SK-N-SH (cell line): ENCODE measurements around the gene MAGI2. TPM values are rescaled to one million over a fixed set of nuclear protein-coding genes. Genes with fewer than 3 reads are reported as not detected.

ENCODE experiments used
- CTCF ChIA-PET: fragments of 300-600, 350-600 bp; formaldehyde crosslinking; extraction: SDS; loops from one replicate; lab custom pipeline; 2021; lab: Yijun Ruan, JAX
- POLR2A ChIA-PET: fragments of 350-600 bp; sonication (Branson Sonifier 250); formaldehyde crosslinking; extraction: SDS; loops from one replicate; lab custom pipeline; 2020; ENCODE audit warnings: antibody characterized with exemption, inconsistent platforms; lab: Yijun Ruan, JAX
- DNase-seq: peaks from one replicate; pipeline ENCODE4 v3.0.0; 2012
- H2AFZ ChIP-seq: fragments of 200-600 bp; sonication (generic); 2 replicates; pipeline ENCODE4 v1.8.1; 2016; ENCODE audit warnings: antibody characterized with exemption, mild to moderate bottlenecking, low read depth
- H3F3A ChIP-seq: fragments of 200-600 bp; sonication (generic); replicated peaks from 2 replicates; pipeline ENCODE3; 2016; ENCODE audit warnings: antibody characterized with exemption, mild to moderate bottlenecking; ENCODE audit not compliant: insufficient read depth
- H3K27ac ChIP-seq, 2 experiments: fragments of 200-500 bp in 1 of 2; fragments of 200-600 bp in 1 of 2; sonication (Bioruptor generic) in 1 of 2; sonication (generic), shearing (Covaris generic) in 1 of 2; 2 replicates each; pipeline versions ENCODE4 v1.5.1 to v1.6.1; 2014 to 2016; ENCODE audit warnings: low read depth in 2 of 2, inconsistent platforms in 1 of 2, low read length in 1 of 2, mild to moderate bottlenecking in 1 of 2, mixed read lengths in 1 of 2
- H3K27me3 ChIP-seq: fragments of 200-600 bp; sonication (generic), shearing (Covaris generic); 2 replicates; pipeline ENCODE4 v1.6.1; 2016; ENCODE audit warnings: mixed run types; ENCODE audit not compliant: insufficient read depth
- H3K36me3 ChIP-seq, 2 experiments: fragments of 200-500 bp in 1 of 2; fragments of 200-600 bp in 1 of 2; sonication (Bioruptor generic) in 1 of 2; sonication (generic) in 1 of 2; replicated peaks in 1 of 2; 2 replicates each; pipeline versions ENCODE3 to v1.5.1; 2014 to 2016; ENCODE audit warnings: low read length in 1 of 2, mild to moderate bottlenecking in 1 of 2; ENCODE audit not compliant: insufficient read depth in 2 of 2, control insufficient read depth in 1 of 2
- H3K4me1 ChIP-seq, 2 experiments: fragments of 200-500 bp in 1 of 2; fragments of 200-600 bp in 1 of 2; sonication (Bioruptor generic) in 1 of 2; sonication (generic), shearing (Covaris generic) in 1 of 2; 2 replicates each; pipeline versions ENCODE4 v1.5.1 to v1.6.1; 2014 to 2016; ENCODE audit warnings: low read depth in 1 of 2, low read length in 1 of 2, mixed run types in 1 of 2; ENCODE audit not compliant: insufficient read depth in 2 of 2, control insufficient read depth in 1 of 2
- H3K4me2 ChIP-seq: fragments of 200-600 bp; sonication (generic), shearing (Covaris generic); 2 replicates; pipeline ENCODE4 v1.6.1; 2017; ENCODE audit warnings: mixed run types
- H3K4me3 ChIP-seq, 2 experiments: fragments of 200-500 bp in 1 of 2; fragments of 200-600 bp in 1 of 2; sonication (Bioruptor generic) in 1 of 2; sonication (generic), shearing (Covaris generic) in 1 of 2; 2 replicates each; pipeline versions ENCODE4 v1.5.1 to v1.8.1; 2014 to 2016; ENCODE audit warnings: low read depth in 2 of 2, inconsistent platforms in 1 of 2, low read length in 1 of 2, mild to moderate bottlenecking in 1 of 2, mixed read lengths in 1 of 2, moderate library complexity in 1 of 2
- H3K79me2 ChIP-seq: fragments of 200-600 bp; sonication (generic); 2 replicates; pipeline ENCODE4 v1.8.1; 2017; ENCODE audit warnings: mild to moderate bottlenecking; ENCODE audit not compliant: insufficient read depth
- H3K9ac ChIP-seq: fragments of 200-600 bp; sonication (generic); 2 replicates; pipeline ENCODE4 v1.6.1; 2017; ENCODE audit warnings: mixed run types
- H3K9me2 ChIP-seq: fragments of 200-600 bp; sonication (generic); 2 replicates; pipeline ENCODE4 v1.6.1; 2017; ENCODE audit warnings: mixed run types
- H3K9me3 ChIP-seq: fragments of 200-600 bp; sonication (generic); 2 replicates; pipeline ENCODE4 v1.6.1; 2017; ENCODE audit warnings: mixed run types, mild to moderate bottlenecking, moderate library complexity
- H4K20me1 ChIP-seq: fragments of 200-600 bp; sonication (generic); 2 replicates; pipeline ENCODE4 v1.6.1; 2017; ENCODE audit warnings: mild to moderate bottlenecking, mixed run types; ENCODE audit not compliant: insufficient read depth
- FOSL2 ChIP-seq: IDR thresholded peaks from 2 replicates; pipeline ENCODE4 v1.4.0; 2012; ENCODE audit warnings: low read depth, mild to moderate bottlenecking, moderate library complexity, borderline replicate concordance
- FOXM1 ChIP-seq: IDR thresholded peaks from 2 replicates; pipeline ENCODE4 v1.4.0; 2012; ENCODE audit warnings: low read depth, mild to moderate bottlenecking
- GABPA ChIP-seq: IDR thresholded peaks from 2 replicates; pipeline ENCODE4 v1.4.0; 2012; ENCODE audit warnings: low read depth, mild to moderate bottlenecking
- GATA2 ChIP-seq: sonication (generic); formaldehyde crosslinking; IDR thresholded peaks from 2 replicates; pipeline ENCODE4 v1.5.0; 2020; ENCODE audit warnings: mild to moderate bottlenecking, missing genetic modification reagents
- MAX ChIP-seq: IDR thresholded peaks from 2 replicates; pipeline ENCODE4 v1.4.0; 2012; ENCODE audit warnings: low read depth
- RFX5 ChIP-seq: IDR thresholded peaks from 2 replicates; pipeline ENCODE4 v1.6.1; 2012; ENCODE audit warnings: mild to moderate bottlenecking, improper control_type of control experiment, low read length
- SIN3A ChIP-seq: IDR thresholded peaks from 2 replicates; pipeline ENCODE4 v1.6.1; 2012; ENCODE audit warnings: low read depth, mild to moderate bottlenecking, low read length, moderate library complexity, borderline replicate concordance
- TAF1 ChIP-seq: IDR thresholded peaks from 2 replicates; pipeline ENCODE4 v1.6.1; 2012; ENCODE audit warnings: low read depth, mild to moderate bottlenecking, low read length, moderate library complexity, borderline replicate concordance
- TCF12 ChIP-seq: IDR thresholded peaks from 2 replicates; pipeline ENCODE4 v1.4.0; 2012
- TEAD4 ChIP-seq: IDR thresholded peaks from 2 replicates; pipeline ENCODE4 v1.4.0; 2012; ENCODE audit warnings: mild to moderate bottlenecking, borderline replicate concordance; ENCODE audit not compliant: insufficient read depth
- USF1 ChIP-seq: IDR thresholded peaks from 2 replicates; pipeline ENCODE4 v1.4.0; 2012; ENCODE audit warnings: low read depth, borderline replicate concordance
- USF2 ChIP-seq: fragments of 150-350 bp; IDR thresholded peaks from 2 replicates; pipeline ENCODE4 v1.6.1; 2017; ENCODE audit warnings: antibody characterized with exemption, low read length, low read depth, borderline replicate concordance
- WGBS: methylation state at CpG from one replicate; pipeline ENCODE4 v1.1.6; 2017; ENCODE audit warnings: low lambda C conversion rate; 5-methylcytosine and 5-hydroxymethylcytosine counted together
- polyA plus RNA-seq, 3 experiments: library from polyadenylated mRNA; depleted of rRNA; stranded (reverse); fragments of >200 nt; gene quantifications; 2 replicates each; pipeline ENCODE4 v1.2.3, GENCODE V29; 2012

The MAGI2 gene
- polyA plus RNA-seq, 1 of the 3 experiments (the other 2 are of a cell fraction): 1.1 TPM

GRCh38 chr7:78662939-78663338 is 790.5 kb downstream of the MAGI2 start (continued):
- TF ChIP-seq FOSL2: no peak
- TF ChIP-seq, all 33 proteins: peak for 0

GRCh38 chr7:78649976-78650375 is 803.5 kb downstream of the MAGI2 start:
- H3K27me3 ChIP-seq: no peaks in the 10 kb centered on the region
- no peaks in the 10 kb centered on the region for H3K4me1 ChIP-seq
- no peak overlapping the region for H3K27ac ChIP-seq
- H2AFZ ChIP-seq: no peak overlapping the region
- TF ChIP-seq FOXM1: no peak
- TF ChIP-seq GATA2 (CRISPR knock-in tag): no peak
- TF ChIP-seq TEAD4: no peak
- TF ChIP-seq SIN3A: no peak
- no peak overlapping the region for H3K4me3 ChIP-seq
- H4K20me1 ChIP-seq: no peaks in the 10 kb centered on the region
- 55% methylated on average over 3 of the region's 3 CpGs for WGBS
- CTCF ChIA-PET: interaction anchor here (1.0 kb wide), 1 partner anchor 158 kb away, joined by 3 read pairs; no protein-coding TSS in a partner anchor
- no peaks in the 10 kb centered on the region for H3K36me3 ChIP-seq
- 0 out of 2 replicates have a peak, but pooled peaks cover 6% of the 10 kb centered on the region for H3K9me3 ChIP-seq
- H3K4me2 ChIP-seq: no peak overlapping the region
- H3K79me2 ChIP-seq: no peaks in the 10 kb centered on the region
- no peaks in the 10 kb centered on the region for H3F3A ChIP-seq
- no peak overlapping the region for H3K9ac ChIP-seq
- POLR2A ChIA-PET: no interaction called here
- no peaks in the 10 kb centered on the region for H3K9me2 ChIP-seq
- DNase-seq: no peak

GRCh38 chr7:78649236-78649635 is 804.2 kb downstream of the MAGI2 start:
- Histone ChIP-seq H3K9me2 (no peaks in the 10 kb centered on the region; the same call in 1 of the 2 replicates), H3K4me3 (no peak overlapping the region), H4K20me1 (no peaks in the 10 kb centered on the region), H3K79me2 (no peaks in the 10 kb centered on the region), H3K9ac (no peak overlapping the region), H3K9me3 (0 out of 2 replicates have a peak, but pooled peaks cover 6% of the 10 kb centered on the region), H3F3A (no peaks in the 10 kb centered on the region), H3K36me3 (no peaks in the 10 kb centered on the region), H2AFZ (no peak overlapping the region), H3K4me1 (no peaks in the 10 kb centered on the region), H3K27ac (no peak overlapping the region), H3K27me3 (no peaks in the 10 kb centered on the region), H3K4me2 (no peak overlapping the region)
- ChIA-PET POLR2A (no interaction called here), CTCF (interaction anchor here (1.0 kb wide), 1 partner anchor 158 kb away, joined by 3 read pairs; no protein-coding TSS in a partner anchor)
- TF ChIP-seq USF2: no peak
- no peak for TF ChIP-seq USF1
- no peak for TF ChIP-seq GABPA
- TF ChIP-seq MAX: no peak
- no peak for TF ChIP-seq RFX5
- no peak for TF ChIP-seq TCF12
- no peak for TF ChIP-seq TEAD4
- no peak for TF ChIP-seq TAF1
- no peak for DNase-seq
- WGBS: 81% methylated on average over 2 of the region's 2 CpGs
